HepG2 (cell line): ENCODE data around the gene PEMT. TPM values are rescaled to one million over a fixed set of nuclear protein-coding genes. Genes with fewer than 3 reads are reported as not detected.

Experiments
- AHR ChIP-seq: IDR thresholded peaks from 2 replicates; pipeline ENCODE4 v1.6.1; 2018; ENCODE audit warnings: missing genetic modification reagents, missing compliant biosample characterization
- AKAP8 ChIP-seq: sonication (generic); formaldehyde crosslinking; IDR thresholded peaks from 2 replicates; pipeline ENCODE4 v1.5.1; 2020; ENCODE audit warnings: mild to moderate bottlenecking, missing genetic modification reagents
- BHLHE40 ChIP-seq: IDR thresholded peaks from 2 replicates; pipeline ENCODE4 v1.6.1; 2011; ENCODE audit warnings: low read length, improper control_type of control experiment
- DR1 ChIP-seq: sonication (generic); formaldehyde crosslinking; IDR thresholded peaks from 2 replicates; pipeline ENCODE4 v1.8.0; 2021; ENCODE audit warnings: mild to moderate bottlenecking, missing genetic modification reagents, inconsistent platforms
- ELF3 ChIP-seq: IDR thresholded peaks from 2 replicates; pipeline ENCODE4 v1.6.1; 2016; ENCODE audit warnings: missing genetic modification reagents, missing compliant biosample characterization
- ELF4 ChIP-seq: sonication (generic); formaldehyde crosslinking; IDR thresholded peaks from 2 replicates; pipeline ENCODE4 v1.5.0; 2020; ENCODE audit warnings: missing genetic modification reagents, mild to moderate bottlenecking, moderate library complexity, borderline replicate concordance
- GATAD1 ChIP-seq: IDR thresholded peaks from 2 replicates; pipeline ENCODE4 v1.6.1; 2016; ENCODE audit warnings: missing genetic modification reagents, missing compliant biosample characterization
- HOXD1 ChIP-seq: sonication (generic); formaldehyde crosslinking; IDR thresholded peaks from 2 replicates; pipeline ENCODE4 v1.5.0; 2020; ENCODE audit warnings: missing genetic modification reagents
- JARID2 ChIP-seq: sonication (generic); formaldehyde crosslinking; IDR thresholded peaks from 2 replicates; pipeline ENCODE4 v1.8.1; 2023; ENCODE audit warnings: missing genetic modification reagents, inconsistent platforms; ENCODE audit not compliant: insufficient replicate concordance
- RELA ChIP-seq: sonication (generic); formaldehyde crosslinking; IDR thresholded peaks from 2 replicates; pipeline ENCODE4 v1.4.0; 2020; ENCODE audit warnings: missing genetic modification reagents
- SRSF1 ChIP-seq: fragments of 200-400 bp; formaldehyde crosslinking; optimal IDR thresholded peaks from 2 replicates; pipeline ENCODE3; 2017; ENCODE audit warnings: mild to moderate bottlenecking, low read depth, low read length, moderate library complexity
- SSRP1 ChIP-seq: IDR thresholded peaks from 2 replicates; pipeline ENCODE4 v1.6.1; 2016; ENCODE audit warnings: control low read depth
- TP53 ChIP-seq: sonication (generic); formaldehyde crosslinking; conservative IDR thresholded peaks from 2 replicates; pipeline ENCODE4 v1.4.0; 2020; ENCODE audit warnings: missing genetic modification reagents
- ZFP62 ChIP-seq: sonication (generic); formaldehyde crosslinking; IDR thresholded peaks from 2 replicates; pipeline ENCODE4 v1.4.0; 2020; ENCODE audit warnings: missing genetic modification reagents
- ZMAT3 ChIP-seq: sonication (generic); formaldehyde crosslinking; conservative IDR thresholded peaks from 2 replicates; pipeline ENCODE4 v1.7.0; 2021; ENCODE audit warnings: missing genetic modification reagents
- ZNF180 ChIP-seq: sonication (generic); formaldehyde crosslinking; IDR thresholded peaks from 2 replicates; pipeline ENCODE4 v1.4.0; 2020; ENCODE audit warnings: low read depth, missing genetic modification reagents, borderline replicate concordance
- ZNF24 ChIP-seq: fragments of 450-650 bp; IDR thresholded peaks from 2 replicates; pipeline ENCODE4 v1.6.1; 2017; ENCODE audit warnings: antibody characterized with exemption, mild to moderate bottlenecking
- ZNF251 ChIP-seq: sonication (generic); formaldehyde crosslinking; IDR thresholded peaks from 2 replicates; pipeline ENCODE4 v1.9.0; 2021; ENCODE audit warnings: mild to moderate bottlenecking, missing genetic modification reagents
- ZNF382 ChIP-seq: sonication (generic); formaldehyde crosslinking; IDR thresholded peaks from 2 replicates; pipeline ENCODE4 v1.5.0; 2020; ENCODE audit warnings: missing genetic modification reagents, mild to moderate bottlenecking, borderline replicate concordance
- ZNF546 ChIP-seq: sonication (generic); formaldehyde crosslinking; conservative IDR thresholded peaks from 2 replicates; pipeline ENCODE4 v1.8.1; 2023; ENCODE audit warnings: mild to moderate bottlenecking, missing genetic modification reagents
- ZNF772 ChIP-seq: sonication (generic); formaldehyde crosslinking; IDR thresholded peaks from 2 replicates; pipeline ENCODE4 v1.5.0; 2020; ENCODE audit warnings: mild to moderate bottlenecking, missing genetic modification reagents
- ZNF891 ChIP-seq: sonication (generic); formaldehyde crosslinking; IDR thresholded peaks from 2 replicates; pipeline ENCODE4 v1.5.0; 2020; ENCODE audit warnings: mild to moderate bottlenecking, missing genetic modification reagents
- polyA plus RNA-seq, 8 experiments: library from polyadenylated mRNA; depleted of rRNA in 3 of 8; stranded (reverse) in 7 of 8; unstranded in 1 of 8; fragments of >200 nt; fragmentation: Illumina TruSeq in 4 of 8; extraction: Trizol in 4 of 8; gene quantifications; 2 replicates each; pipeline versions ENCODE4 v1.2.1 to v1.2.3, GENCODE V29; 2011 to 2016; ENCODE audit warnings: low read depth in 4 of 8, missing spikeins in 1 of 8, mixed read lengths in 1 of 8; ENCODE audit not compliant: insufficient read depth in 1 of 8
- total RNA-seq, 5 experiments: library from RNA; depleted of rRNA; stranded (reverse); fragments of >200 nt; fragmentation: Illumina TruSeq; extraction: Trizol; gene quantifications; 2 replicates each; pipeline ENCODE4 v1.2.3, GENCODE V29; 2016; ENCODE audit warnings: low read depth in 1 of 5
- TF ChIP-seq, protein P1 (sequence below): sonication (generic); formaldehyde crosslinking; conservative IDR thresholded peaks from 2 replicates; pipeline ENCODE4 v1.8.0; 2022; ENCODE audit warnings: missing genetic modification reagents
- TF ChIP-seq, protein P2 (sequence below): sonication (generic); formaldehyde crosslinking; IDR thresholded peaks from 2 replicates; pipeline ENCODE4 v1.4.0; 2020; ENCODE audit warnings: missing genetic modification reagents
- TF ChIP-seq, protein P3 (sequence below): IDR thresholded peaks from 2 replicates; pipeline ENCODE4 v1.6.1; 2018; ENCODE audit warnings: missing genetic modification reagents, mild to moderate bottlenecking, missing compliant biosample characterization
- TF ChIP-seq, protein P4 (sequence below): sonication (generic); formaldehyde crosslinking; IDR thresholded peaks from 2 replicates; pipeline ENCODE4 v1.5.1; 2020; ENCODE audit warnings: mild to moderate bottlenecking, missing genetic modification reagents, moderate library complexity

PEMT gene
- total and polyA plus RNA-seq, 2 of the 13 experiments (the other 11 are each of a cell fraction or from before 2014, with no cell fraction given): 31.7 to 43.6 TPM

DNA sequence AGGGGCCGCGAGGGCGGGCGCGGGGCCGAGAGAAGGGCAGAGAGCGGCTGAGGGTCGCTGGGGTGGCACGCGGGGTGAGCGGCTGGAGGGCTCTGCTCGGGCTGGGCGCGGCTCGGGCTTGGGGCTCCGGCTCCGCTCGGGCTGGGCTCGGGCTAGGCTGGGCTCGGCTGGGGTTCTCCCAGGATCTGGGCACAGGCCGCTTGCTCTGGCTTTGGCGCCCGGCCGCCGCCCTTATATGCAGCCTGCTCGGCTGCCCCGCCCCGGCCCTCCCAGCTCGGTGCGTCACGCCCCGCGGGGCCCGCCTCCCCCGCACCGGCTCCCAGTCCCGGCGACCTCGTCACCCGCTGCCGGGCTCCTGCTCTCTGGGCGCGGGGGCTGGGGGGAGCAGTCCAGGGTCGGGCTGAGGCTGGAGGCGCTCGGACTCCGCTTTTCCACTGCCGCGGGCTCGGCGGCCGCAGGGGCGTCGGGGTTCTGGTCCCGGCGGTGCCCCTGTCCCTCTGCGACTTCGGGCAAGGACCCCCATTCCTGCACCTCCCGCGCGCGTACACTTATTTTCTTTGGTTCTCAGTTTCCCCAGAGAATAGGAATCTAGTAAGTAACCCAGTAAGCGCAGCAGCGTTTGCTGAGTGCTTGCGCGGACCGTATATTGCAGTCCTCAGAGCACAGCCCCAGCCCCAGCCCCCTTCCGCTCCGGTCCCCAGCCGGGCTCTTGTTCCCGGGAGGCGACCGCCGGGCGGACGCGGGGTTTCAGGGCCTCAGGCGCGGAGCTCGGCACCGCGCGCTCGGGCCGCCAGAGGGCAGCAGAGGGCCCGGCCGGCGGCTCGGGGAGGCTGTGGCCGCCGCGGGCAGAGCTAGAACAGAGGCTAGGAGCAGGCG lies 95.1 kb downstream of the PEMT start, which contains the start of gene RASD1 (continued):
- TF ChIP-seq, protein P1, sequence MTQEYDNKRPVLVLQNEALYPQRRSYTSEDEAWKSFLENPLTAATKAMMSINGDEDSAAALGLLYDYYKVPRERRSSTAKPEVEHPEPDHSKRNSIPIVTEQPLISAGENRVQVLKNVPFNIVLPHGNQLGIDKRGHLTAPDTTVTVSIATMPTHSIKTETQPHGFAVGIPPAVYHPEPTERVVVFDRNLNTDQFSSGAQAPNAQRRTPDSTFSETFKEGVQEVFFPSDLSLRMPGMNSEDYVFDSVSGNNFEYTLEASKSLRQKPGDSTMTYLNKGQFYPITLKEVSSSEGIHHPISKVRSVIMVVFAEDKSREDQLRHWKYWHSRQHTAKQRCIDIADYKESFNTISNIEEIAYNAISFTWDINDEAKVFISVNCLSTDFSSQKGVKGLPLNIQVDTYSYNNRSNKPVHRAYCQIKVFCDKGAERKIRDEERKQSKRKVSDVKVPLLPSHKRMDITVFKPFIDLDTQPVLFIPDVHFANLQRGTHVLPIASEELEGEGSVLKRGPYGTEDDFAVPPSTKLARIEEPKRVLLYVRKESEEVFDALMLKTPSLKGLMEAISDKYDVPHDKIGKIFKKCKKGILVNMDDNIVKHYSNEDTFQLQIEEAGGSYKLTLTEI (CRISPR knock-in tag): no peak
- TF ChIP-seq ZNF891 (CRISPR knock-in tag) (no peak; the same call in 1 of the 2 replicates), AHR (CRISPR knock-in tag) (peak; percentile 39; the same call in 1 of the 2 replicates), AKAP8 (peak; percentile 40; the same call in 1 of the 2 replicates), ZNF180 (CRISPR knock-in tag) (no peak), ZNF772 (CRISPR knock-in tag) (no peak), ZNF24 (no peak), ELF4 (CRISPR knock-in tag) (no peak), SSRP1 (no peak), ZMAT3 (0 out of 2 replicates have a peak, but pooled peaks have one; percentile 35), HOXD1 (CRISPR knock-in tag) (no peak), ZNF382 (no peak), SRSF1 (peak; percentile 40), GATAD1 (no peak), ZFP62 (CRISPR knock-in tag) (no peak), TP53 (no peak), ELF3 (CRISPR knock-in tag) (0 out of 2 replicates have a peak, but pooled peaks have one; percentile 18), DR1 (CRISPR knock-in tag) (peak; percentile 97), ZNF251 (CRISPR knock-in tag) (no peak), BHLHE40 (no peak; the same call in none of the 2 replicates), ZNF546 (peak; percentile 24; the same call in 1 of the 2 replicates), RELA (CRISPR knock-in tag) (0 out of 2 replicates have a peak, but pooled peaks have one; percentile 31), JARID2 (CRISPR knock-in tag) (no peak)
- TF ChIP-seq, protein P2, sequence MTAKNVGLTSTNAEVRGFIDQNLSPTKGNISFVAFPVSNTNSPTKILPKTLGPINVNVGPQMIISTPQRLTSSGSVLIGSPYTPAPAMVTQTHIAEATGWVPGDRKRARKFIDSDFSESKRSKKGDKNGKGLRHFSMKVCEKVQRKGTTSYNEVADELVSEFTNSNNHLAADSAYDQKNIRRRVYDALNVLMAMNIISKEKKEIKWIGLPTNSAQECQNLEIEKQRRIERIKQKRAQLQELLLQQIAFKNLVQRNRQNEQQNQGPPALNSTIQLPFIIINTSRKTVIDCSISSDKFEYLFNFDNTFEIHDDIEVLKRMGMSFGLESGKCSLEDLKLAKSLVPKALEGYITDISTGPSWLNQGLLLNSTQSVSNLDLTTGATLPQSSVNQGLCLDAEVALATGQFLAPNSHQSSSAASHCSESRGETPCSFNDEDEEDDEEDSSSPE (CRISPR knock-in tag): peak; percentile 58
- TF ChIP-seq, protein P3, sequence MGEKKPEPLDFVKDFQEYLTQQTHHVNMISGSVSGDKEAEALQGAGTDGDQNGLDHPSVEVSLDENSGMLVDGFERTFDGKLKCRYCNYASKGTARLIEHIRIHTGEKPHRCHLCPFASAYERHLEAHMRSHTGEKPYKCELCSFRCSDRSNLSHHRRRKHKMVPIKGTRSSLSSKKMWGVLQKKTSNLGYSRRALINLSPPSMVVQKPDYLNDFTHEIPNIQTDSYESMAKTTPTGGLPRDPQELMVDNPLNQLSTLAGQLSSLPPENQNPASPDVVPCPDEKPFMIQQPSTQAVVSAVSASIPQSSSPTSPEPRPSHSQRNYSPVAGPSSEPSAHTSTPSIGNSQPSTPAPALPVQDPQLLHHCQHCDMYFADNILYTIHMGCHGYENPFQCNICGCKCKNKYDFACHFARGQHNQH (CRISPR knock-in tag): no peak
- TF ChIP-seq, protein P4, sequence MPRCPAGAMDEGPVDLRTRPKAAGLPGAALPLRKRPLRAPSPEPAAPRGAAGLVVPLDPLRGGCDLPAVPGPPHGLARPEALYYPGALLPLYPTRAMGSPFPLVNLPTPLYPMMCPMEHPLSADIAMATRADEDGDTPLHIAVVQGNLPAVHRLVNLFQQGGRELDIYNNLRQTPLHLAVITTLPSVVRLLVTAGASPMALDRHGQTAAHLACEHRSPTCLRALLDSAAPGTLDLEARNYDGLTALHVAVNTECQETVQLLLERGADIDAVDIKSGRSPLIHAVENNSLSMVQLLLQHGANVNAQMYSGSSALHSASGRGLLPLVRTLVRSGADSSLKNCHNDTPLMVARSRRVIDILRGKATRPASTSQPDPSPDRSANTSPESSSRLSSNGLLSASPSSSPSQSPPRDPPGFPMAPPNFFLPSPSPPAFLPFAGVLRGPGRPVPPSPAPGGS (CRISPR knock-in tag): no peak
